ENCODE results near the gene PLGRKT.
"Not testable (repeated sequence)": the region's sequence is repeated elsewhere in the genome, so short reads cannot be mapped to it uniquely, and the experiment has no call there.

The PLGRKT gene

DNA sequence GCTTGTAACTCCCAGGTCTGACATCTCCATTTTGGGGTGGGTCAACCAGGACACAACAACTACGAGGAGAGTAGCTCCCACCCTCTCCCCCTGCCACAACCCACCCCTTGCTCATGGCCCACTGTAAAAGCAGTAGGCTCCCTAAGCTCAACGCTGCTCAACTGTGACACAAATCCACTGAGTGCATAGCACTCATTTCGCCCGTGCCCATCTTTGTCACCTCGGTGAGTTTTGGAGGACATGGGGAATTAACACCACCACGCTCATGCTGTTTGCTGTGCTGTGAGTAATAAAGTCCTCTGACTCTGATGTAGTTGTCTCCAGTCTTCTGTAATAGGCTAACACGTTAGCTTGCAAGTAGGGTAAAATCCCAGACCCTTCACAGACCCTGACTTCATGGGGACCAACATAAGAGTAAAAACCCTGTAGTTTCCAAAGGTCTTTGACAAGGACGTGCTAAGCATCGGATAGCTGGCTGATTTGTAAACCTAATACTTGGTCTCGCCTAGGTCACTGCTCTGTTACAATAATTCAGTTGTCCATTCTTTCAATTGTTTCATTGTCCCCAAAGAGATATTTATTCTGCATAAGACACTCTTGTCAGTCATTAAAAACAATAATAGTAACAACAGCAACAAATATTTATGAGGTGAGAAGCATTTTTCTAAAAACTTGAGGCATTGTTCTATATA lies 7.7 kb downstream of the PLGRKT start:
- DNase-seq: no peak

- no peak for DNase-seq
Measured at GRCh38 chr9:5428794-5429528, 8.8 kb downstream of the PLGRKT start.

GRCh38 chr9:5428172-5428571 lies 9.6 kb downstream of the PLGRKT start:
- no peak for DNase-seq

DNA sequence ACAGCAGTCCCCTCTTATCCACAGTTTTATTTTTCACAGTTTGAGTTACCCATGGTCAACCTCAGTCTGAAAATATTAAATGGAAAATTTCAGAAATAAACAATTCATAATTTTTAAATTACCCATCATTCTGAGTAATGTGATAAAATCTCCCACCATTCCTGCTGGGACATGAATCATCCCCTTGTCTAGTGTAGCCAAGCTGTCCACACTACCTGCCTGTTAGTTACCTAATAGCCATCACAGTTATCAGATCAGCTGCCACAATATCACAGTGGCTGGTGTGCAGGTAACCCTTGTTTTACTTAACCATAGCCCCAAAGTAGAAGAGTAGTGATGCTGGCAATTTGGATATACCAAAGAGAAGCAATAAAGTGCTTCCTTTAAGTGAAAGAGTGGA lies 10.7 kb downstream of the PLGRKT start:
- no peak for DNase-seq

DNA sequence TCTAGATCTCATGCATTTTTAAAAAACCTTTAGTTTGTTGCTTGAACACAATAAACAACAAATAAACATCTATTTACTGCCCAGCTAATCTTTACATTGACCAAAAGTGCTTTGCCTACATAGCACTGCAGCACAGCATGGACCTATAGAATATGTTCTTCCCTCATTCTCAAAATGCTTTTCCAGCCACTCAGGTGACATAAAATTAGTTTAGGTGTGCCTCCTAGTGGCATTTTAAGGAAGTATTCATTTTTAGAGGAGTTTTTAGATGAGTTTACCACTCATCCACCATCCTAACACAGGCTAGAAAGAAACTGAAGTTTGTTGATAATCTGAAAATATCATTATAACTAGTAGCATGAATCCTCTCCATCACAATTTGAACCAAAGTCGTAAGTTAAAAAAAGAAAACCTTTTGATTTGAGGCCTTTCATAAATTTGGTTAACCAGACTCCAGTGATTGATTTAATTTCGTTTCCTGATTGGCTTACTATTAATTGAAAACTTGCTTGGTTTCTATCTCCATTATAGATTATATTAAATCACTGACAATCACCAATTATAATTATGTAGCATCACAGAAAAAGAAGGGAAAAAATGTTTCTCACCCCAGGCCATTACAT lies 12.6 kb downstream of the PLGRKT start:
- DNase-seq: no peak

DNA sequence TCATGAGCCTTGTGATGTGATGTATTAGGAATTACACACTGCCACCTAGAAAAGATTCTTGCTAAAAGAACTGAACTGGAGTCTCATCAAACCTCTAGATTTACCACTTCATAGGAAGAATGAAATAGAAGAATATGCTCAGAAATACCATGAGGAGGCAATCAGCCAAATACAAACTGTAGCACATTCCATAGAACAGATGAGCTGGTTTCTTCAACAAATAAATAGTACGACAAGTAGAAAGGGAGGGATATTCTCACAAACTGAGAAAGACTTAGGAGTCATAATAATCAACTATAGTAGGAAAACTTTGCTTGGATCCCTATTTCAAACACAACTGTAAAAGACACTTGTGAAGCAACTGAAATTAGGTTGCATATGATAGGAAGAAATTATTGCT lies 15.4 kb downstream of the PLGRKT start:
- no peak for DNase-seq

DNA sequence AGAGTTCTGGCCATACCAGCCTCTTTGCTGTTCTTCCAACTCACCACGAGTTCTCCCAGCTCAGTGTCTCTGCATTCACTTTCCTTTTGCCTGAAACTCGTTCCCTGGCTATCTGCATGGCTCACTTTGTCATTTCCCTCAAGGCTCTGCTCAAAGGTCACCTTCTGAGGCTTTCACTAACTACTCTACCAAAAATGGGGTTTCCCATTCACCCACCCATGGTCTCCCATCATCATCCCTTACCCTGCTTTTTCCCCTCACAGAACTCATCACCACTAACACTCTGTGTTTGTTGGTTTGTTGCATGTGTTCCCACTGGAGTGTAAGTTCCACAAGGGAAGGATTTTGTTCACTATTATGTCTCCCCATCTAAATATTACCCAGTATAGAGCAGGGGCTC lies 16.6 kb downstream of the PLGRKT start:
- no peak for DNase-seq

GRCh38 chr9:5419987-5420386 lies 17.7 kb downstream of the PLGRKT start:
- DNase-seq: no peak

- DNase-seq: no peak
Measured at GRCh38 chr9:5418481-5418880, 19.2 kb downstream of the PLGRKT start.

DNA sequence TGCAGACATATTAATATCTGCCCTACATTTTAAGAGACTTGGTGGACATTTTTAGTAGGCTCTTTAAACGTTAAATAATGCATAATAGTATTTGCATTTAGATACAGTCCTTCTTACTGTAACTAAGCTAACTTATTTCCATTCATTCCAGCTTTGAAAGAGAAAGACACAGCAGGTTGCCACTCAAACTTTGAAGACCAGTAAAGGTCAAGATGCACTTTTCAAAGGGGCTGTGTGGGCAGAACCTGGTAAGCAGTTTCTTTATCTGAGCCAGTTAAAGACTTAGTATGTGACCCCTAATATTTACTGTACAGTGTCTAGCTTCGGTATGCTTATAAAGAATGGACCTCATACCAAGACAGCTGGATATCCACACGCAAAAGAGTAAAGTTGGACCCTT lies 20.8 kb downstream of the PLGRKT start:
- DNase-seq: no peak

DNA sequence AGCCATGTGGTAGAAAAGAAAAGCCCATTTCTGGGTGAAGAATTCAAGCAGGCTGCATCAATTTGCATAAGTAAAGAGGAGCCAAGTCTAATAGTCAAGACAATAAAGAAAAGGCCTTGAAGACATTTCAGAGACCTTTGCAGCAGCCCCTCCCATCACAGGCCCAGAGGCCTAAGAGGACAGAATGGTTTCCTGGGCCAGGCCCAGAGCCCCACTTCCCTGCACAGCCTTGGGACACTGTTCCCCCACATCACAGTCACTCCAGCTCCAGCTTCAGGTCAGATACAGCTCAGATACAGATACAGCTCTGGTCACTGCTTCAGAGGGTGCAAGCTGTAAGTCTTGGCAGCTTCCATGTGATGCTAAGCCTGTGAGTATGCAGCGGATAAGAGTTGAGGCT lies 29.1 kb downstream of the PLGRKT start:
- no peak for DNase-seq

- no peak for DNase-seq
Measured at GRCh38 chr9:5402217-5402616, 35.5 kb downstream of the PLGRKT start.

DNA sequence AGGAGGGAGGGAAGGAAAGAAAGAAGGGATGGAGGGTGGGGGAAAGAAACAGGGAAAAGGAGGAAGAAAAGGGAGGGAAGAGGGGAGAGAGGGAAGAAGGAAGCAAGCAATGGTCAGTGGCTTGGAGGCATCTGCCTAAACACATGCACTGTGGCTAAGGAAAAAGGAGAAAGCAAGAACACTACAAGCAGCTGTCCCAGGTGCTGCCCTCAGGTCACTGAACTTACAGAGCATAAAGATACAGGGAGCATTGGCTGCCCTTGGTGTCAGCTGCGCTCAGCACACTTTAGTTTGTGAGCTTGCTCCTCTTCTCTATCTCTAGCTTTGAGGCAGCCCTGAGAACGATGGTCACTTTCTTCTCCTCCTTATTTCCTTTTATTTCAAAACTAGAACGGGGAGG lies 40.2 kb downstream of the PLGRKT start:
- DNase-seq: not testable (repeated sequence)

DNA sequence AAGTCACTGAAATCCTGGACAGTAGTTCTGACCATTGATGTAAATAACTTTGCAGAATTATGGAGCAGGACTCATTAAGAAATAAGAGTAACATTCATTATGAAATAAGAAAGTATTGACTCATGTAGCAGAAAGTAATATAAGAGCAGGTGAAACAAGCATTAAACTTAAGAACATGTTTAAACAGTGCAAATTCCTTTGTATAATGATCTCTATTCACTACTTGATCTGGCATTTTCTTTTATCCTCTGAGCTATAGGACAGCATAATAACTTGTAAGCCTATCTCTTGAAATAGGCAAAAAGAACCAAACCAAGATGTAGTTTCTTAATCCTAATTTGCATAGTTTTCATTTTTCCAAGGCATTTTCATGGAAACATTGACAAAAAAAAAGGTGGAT lies 42.3 kb downstream of the PLGRKT start:
- no peak for DNase-seq

DNA sequence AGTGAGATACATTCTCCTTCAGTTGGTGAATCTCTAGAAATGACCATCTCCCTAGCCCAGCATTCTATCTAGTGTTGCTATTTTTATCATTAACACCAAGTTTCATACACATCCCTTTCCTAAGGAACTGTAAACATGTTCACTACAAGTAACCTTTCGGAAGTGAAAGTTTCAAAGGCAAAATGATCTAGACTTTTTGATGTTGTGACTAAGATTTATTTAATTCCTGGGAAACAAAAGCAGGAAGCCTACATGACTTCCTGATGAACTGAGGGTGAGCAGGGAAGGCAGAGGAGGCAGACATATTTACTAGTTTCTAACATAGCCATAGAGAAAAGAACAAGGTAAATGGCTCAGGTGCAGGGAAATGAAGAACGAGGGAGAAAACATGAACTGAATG lies 43.7 kb downstream of the PLGRKT start:
- DNase-seq: not testable (repeated sequence)

DNA sequence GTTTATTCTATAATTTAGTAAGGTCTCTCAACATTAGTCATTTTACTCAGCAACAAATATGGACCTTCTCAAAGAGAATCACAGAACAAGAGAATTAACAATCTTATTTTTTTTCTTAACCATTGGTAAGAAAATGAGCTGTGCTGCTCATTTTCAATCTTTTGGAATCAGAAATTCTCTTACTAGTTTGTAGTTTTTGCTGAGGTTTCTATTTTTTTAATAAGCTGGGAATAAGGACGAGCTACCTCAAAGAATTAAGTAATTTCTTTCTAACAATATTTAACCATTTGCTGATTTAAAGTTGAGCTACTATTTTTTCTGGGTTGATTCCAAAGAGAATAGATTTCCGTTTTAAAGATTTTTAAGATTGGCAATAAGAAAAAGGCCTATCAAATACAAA lies 44.2 kb downstream of the PLGRKT start:
- DNase-seq: no peak

DNA sequence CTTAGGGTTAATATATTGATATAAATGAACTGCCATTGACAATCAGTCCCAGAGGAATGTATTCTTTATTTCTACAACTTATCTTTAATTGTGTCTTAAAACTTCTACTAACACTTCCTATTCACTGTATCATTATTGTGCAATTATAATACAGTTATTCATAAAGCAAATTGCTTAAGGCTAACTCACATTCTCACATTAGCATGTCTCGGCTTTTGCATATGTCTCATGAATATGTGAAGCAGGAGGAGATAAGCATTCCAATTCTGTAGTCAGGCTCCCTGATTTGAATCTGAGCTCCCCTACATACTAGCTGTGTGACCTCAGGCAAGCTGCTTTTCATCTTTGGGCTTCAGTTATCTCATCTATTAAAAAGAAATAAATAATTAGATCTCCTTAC lies 45.4 kb downstream of the PLGRKT start:
- no peak for DNase-seq

DNA sequence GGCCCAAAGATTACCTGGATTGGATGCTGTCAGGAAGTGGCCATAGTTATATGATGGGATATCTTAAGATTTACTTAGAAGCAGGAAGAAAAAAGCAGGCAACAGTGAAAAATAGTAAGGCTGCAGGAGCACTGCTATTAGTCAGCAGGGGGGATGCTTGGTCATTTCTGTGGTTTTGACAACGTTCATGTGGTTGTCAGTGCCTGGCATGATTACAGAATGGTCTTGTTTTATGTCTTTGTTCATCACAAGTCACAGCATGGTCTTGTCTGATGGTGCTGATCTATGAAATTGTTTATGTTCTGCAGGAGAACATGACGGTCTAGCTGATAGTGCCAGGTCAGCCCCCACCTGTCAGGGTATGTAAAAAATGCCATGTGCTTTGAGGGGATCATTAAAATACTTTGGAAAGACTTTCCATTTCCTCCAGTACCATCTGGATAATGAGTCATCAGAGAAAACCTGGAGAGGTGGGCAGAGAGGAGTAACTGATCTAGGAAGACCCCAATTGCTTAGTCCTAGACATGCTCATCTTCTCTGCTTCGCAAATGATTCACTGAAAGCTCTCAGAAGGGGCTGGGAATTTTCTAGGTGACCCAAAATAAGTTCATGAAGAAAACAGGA lies 48.5 kb downstream of the PLGRKT start:
- no peak for DNase-seq

GRCh38 chr9:5388026-5388819 lies 49.5 kb downstream of the PLGRKT start:
- no peak for DNase-seq

- no peak for DNase-seq
Measured at GRCh38 chr9:5384436-5384835, 53.3 kb downstream of the PLGRKT start.

GRCh38 chr9:5382479-5382878 lies 55.2 kb downstream of the PLGRKT start:
- DNase-seq: no peak

DNA sequence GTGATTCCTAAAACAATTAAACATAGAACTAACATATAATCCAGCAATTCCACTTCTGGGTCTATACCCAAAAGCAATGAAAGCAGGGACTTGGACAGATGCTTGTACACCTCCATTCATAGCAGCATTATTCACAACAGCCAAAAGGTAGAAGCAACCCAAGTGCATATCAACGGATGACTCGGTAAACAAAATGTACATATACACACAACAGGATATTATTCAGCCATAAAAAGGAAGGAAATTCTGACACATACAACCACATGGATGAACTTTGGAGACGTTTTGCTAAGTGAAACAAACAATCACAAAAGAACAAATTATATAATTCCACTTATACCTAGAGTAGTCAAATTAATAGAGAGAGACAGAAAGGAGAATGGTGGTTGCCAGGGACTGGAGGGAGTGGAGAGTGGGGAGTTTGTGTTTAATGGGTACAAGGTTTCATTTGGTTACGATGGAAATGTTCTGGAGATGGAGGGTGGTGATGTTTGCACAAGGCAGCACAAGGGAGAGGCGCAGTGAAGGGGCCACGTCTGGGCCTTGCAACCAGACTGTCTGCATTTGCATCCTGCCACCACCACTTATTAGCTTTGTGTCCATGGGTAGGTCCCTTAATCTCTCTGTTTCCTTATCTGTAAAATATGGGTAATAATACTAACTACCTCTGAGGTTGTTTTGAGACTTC lies 61.8 kb downstream of the PLGRKT start:
- DNase-seq: no peak
